Measurements from ENCODE around the gene ELMO1.

GRCh38 chr7:36944838-36945237 lies 503.8 kb downstream of the ELMO1 start:
- TF ChIP-seq POLR2A (IDR thresholded peaks at IDR 0.05; ENCODE audit: low read length) (no peak), GATA1 (IDR thresholded peaks at IDR 0.05; ENCODE audit: low read depth, low read length) (no peak)
